HepG2 (cell line): Measurements from ENCODE around the gene CHIC2. TPM values are rescaled to one million over a fixed set of nuclear protein-coding genes. Genes with fewer than 3 reads are reported as not detected.

ENCODE experiments used
- ATAC-seq: fragments of 200-7000 bp; cut with Tn5 transposase; 3 replicates; pipeline ENCODE4 v1.9.1; 2020; ENCODE audit warnings: mild to moderate bottlenecking, moderate library complexity
- BruUV-seq: library from RNA; stranded (reverse); fragments of 400-500 nt; replicated peaks from 2 replicates; lab custom pipeline; 2021; lab: Mats Ljungman, UMichigan
- CTCF ChIA-PET: fragments of 300-600 bp; formaldehyde crosslinking; extraction: SDS; loops from one replicate; lab custom pipeline; 2021; ENCODE audit warnings: low total read pairs, inconsistent platforms, low intra/inter-chr PET ratio; lab: Yijun Ruan, JAX
- POLR2A ChIA-PET: fragments of 350-600 bp; sonication (Branson Sonifier 250); formaldehyde crosslinking; loops from one replicate; lab custom pipeline; 2020; ENCODE audit warnings: antibody characterized with exemption, inconsistent platforms; lab: Yijun Ruan, JAX
- DNase-seq: peaks from one replicate; pipeline ENCODE4 v3.0.0-alpha.2; 2015; ENCODE audit warnings: low spot score
- FAIRE-seq: peaks from 3 replicates; lab custom pipeline; 2011; peaks lifted over from hg19 to GRCh38; lab: Jason Lieb, UNC
- H2AFZ ChIP-seq: one replicate; pipeline ENCODE4 v1.6.1; 2011; ENCODE audit warnings: low read length, inconsistent platforms
- H3K27ac ChIP-seq: fragments of 300-600 bp; 3 replicates; pipeline ENCODE4 v1.8.0; 2011; ENCODE audit warnings: mixed run types, mild to moderate bottlenecking, mixed read lengths, low read length, inconsistent platforms; ENCODE audit not compliant: insufficient read depth; ENCODE audit errors: extremely low read length
- H3K27me3 ChIP-seq, 2 experiments: fragments of 200-600 bp in 1 of 2; 2 replicates in 1 of 2; 3 replicates in 1 of 2; pipeline versions ENCODE4 v1.6.0 to v1.8.0; 2011; ENCODE audit warnings: low read length in 2 of 2, mild to moderate bottlenecking in 2 of 2, moderate library complexity in 2 of 2, inconsistent platforms in 1 of 2; ENCODE audit not compliant: insufficient read depth in 2 of 2, control insufficient read depth in 1 of 2
- H3K36me3 ChIP-seq, 2 experiments: fragments of 200-600 bp in 1 of 2; replicated peaks in 1 of 2; 2 replicates in 1 of 2; 3 replicates in 1 of 2; pipeline versions ENCODE4 v1.5.1 to v1.8.0; 2011; ENCODE audit warnings: low read length in 2 of 2, inconsistent platforms in 1 of 2; ENCODE audit not compliant: insufficient read depth in 2 of 2, control insufficient read depth in 1 of 2
- H3K4me1 ChIP-seq: 2 replicates; pipeline ENCODE4 v1.5.1; 2012; ENCODE audit warnings: low read length, inconsistent platforms; ENCODE audit not compliant: insufficient read depth
- H3K4me2 ChIP-seq: 2 replicates; pipeline ENCODE4 v1.6.0; 2011; ENCODE audit warnings: low read depth, low read length, inconsistent platforms
- H3K4me3 ChIP-seq, 3 experiments: fragments of 200-600 bp in 1 of 3; sonication (generic), shearing (Covaris generic) in 1 of 3; replicated peaks in 1 of 3; 2 replicates each; pipeline ENCODE4 v1.5.1; 2011 to 2016; ENCODE audit warnings: low read length in 3 of 3, inconsistent platforms in 2 of 3, low read depth in 2 of 3, mild to moderate bottlenecking in 2 of 3, control low read depth in 1 of 3, mixed read lengths in 1 of 3; ENCODE audit not compliant: insufficient read depth in 1 of 3
- H3K79me2 ChIP-seq: one replicate; pipeline ENCODE4 v1.6.1; 2011; ENCODE audit warnings: low read length, inconsistent platforms; ENCODE audit not compliant: insufficient read depth
- H3K9ac ChIP-seq: 2 replicates; pipeline ENCODE4 v1.6.0; 2011; ENCODE audit warnings: mild to moderate bottlenecking, low read depth, low read length, inconsistent platforms; ENCODE audit not compliant: insufficient read depth
- H3K9me3 ChIP-seq: 2 replicates; pipeline ENCODE4 v1.5.1; 2012; ENCODE audit warnings: mild to moderate bottlenecking, low read length
- H4K20me1 ChIP-seq: 2 replicates; pipeline ENCODE4 v1.6.0; 2011; ENCODE audit warnings: inconsistent platforms, mild to moderate bottlenecking, low read length, moderate library complexity; ENCODE audit not compliant: insufficient read depth
- BRD4 ChIP-seq: sonication (generic); formaldehyde crosslinking; IDR thresholded peaks from 2 replicates; pipeline ENCODE4 v1.4.0; 2020; ENCODE audit warnings: missing genetic modification reagents
- CHCHD3 ChIP-seq: sonication (generic); formaldehyde crosslinking; IDR thresholded peaks from 2 replicates; pipeline ENCODE4 v1.8.0; 2022; ENCODE audit warnings: mild to moderate bottlenecking, missing genetic modification reagents, moderate library complexity
- FOXO1 ChIP-seq: sonication (generic); formaldehyde crosslinking; IDR thresholded peaks from 2 replicates; pipeline ENCODE4 v1.4.0; 2020; ENCODE audit warnings: missing genetic modification reagents
- HNF4A ChIP-seq: sonication (generic); formaldehyde crosslinking; IDR thresholded peaks from 2 replicates; pipeline ENCODE4 v1.4.0; 2020; ENCODE audit warnings: missing genetic modification reagents
- NFATC3 ChIP-seq: sonication (generic); formaldehyde crosslinking; IDR thresholded peaks from 2 replicates; pipeline ENCODE4 v1.5.1; 2020; ENCODE audit warnings: mild to moderate bottlenecking, missing genetic modification reagents
- RARA ChIP-seq: IDR thresholded peaks from 2 replicates; pipeline ENCODE4 v1.6.1; 2016; ENCODE audit warnings: missing genetic modification reagents, missing compliant biosample characterization
- SOX13 ChIP-seq, 3 experiments: fragments of 450-650 bp in 1 of 3; sonication (generic) in 1 of 3; formaldehyde crosslinking in 1 of 3; IDR thresholded peaks in 2 of 3; conservative IDR thresholded peaks in 1 of 3; 2 replicates each; pipeline versions ENCODE4 v1.5.0 to v1.6.1; 2016 to 2020; ENCODE audit warnings: antibody characterized with exemption in 1 of 3, mild to moderate bottlenecking in 1 of 3, missing compliant biosample characterization in 1 of 3, missing genetic modification reagents in 1 of 3, moderate library complexity in 1 of 3
- SOX6 ChIP-seq, 2 experiments: fragments of 450-650 bp in 1 of 2; sonication (generic) in 1 of 2; formaldehyde crosslinking in 1 of 2; IDR thresholded peaks; 2 replicates each; pipeline versions ENCODE4 v1.4.0 to v1.6.1; 2017 to 2020; ENCODE audit warnings: antibody characterized with exemption in 1 of 2, mild to moderate bottlenecking in 1 of 2, missing genetic modification reagents in 1 of 2
- ZBTB34 ChIP-seq: sonication (generic); formaldehyde crosslinking; IDR thresholded peaks from 2 replicates; pipeline ENCODE4 v1.8.0; 2022; ENCODE audit warnings: mild to moderate bottlenecking, missing genetic modification reagents
- ZFX ChIP-seq: sonication (generic); formaldehyde crosslinking; IDR thresholded peaks from 2 replicates; pipeline ENCODE4 v1.4.0; 2020; ENCODE audit warnings: mild to moderate bottlenecking, low read depth, missing genetic modification reagents, moderate library complexity
- ZNF44 ChIP-seq: sonication (generic); formaldehyde crosslinking; IDR thresholded peaks from 2 replicates; pipeline ENCODE4 v1.5.1; 2020; ENCODE audit warnings: mild to moderate bottlenecking, missing genetic modification reagents
- ZNF564 ChIP-seq: sonication (generic); formaldehyde crosslinking; IDR thresholded peaks from 2 replicates; pipeline ENCODE4 v1.8.1; 2023; ENCODE audit warnings: mild to moderate bottlenecking, missing genetic modification reagents
- WGBS: methylation state at CpG from one replicate; pipeline ENCODE4 v1.1.6; 2017; ENCODE audit warnings: low lambda C conversion rate; 5-methylcytosine and 5-hydroxymethylcytosine counted together
- in situ Hi-C: cut with HindIII; loops from 2 replicates; pipeline ENCODE4 v1.10.0; 2017; ENCODE audit warnings: low pct_unique_long_range_greater_than_20kb; ENCODE audit not compliant: extremely low pct_ligation_motif_present
- intact Hi-C: fragments of 100-400 bp; cut with micrococcal nuclease; formaldehyde crosslinking; loops from one replicate; pipeline ENCODE4 v1.10.0; 2022; ENCODE audit not compliant: unreplicated experiment
- polyA plus RNA-seq, 8 experiments: library from polyadenylated mRNA; depleted of rRNA in 3 of 8; stranded (reverse) in 7 of 8; unstranded in 1 of 8; fragments of >200 nt; fragmentation: Illumina TruSeq in 4 of 8; extraction: Trizol in 4 of 8; gene quantifications; 2 replicates each; pipeline versions ENCODE4 v1.2.1 to v1.2.3, GENCODE V29; 2011 to 2016; ENCODE audit warnings: low read depth in 4 of 8, missing spikeins in 1 of 8, mixed read lengths in 1 of 8; ENCODE audit not compliant: insufficient read depth in 1 of 8
- total RNA-seq, 5 experiments: library from RNA; depleted of rRNA; stranded (reverse); fragments of >200 nt; fragmentation: Illumina TruSeq; extraction: Trizol; gene quantifications; 2 replicates each; pipeline ENCODE4 v1.2.3, GENCODE V29; 2016; ENCODE audit warnings: low read depth in 1 of 5
- TF ChIP-seq, protein P1 (sequence below), 2 experiments: fragments of 450-650 bp in 1 of 2; sonication (generic) in 1 of 2; formaldehyde crosslinking in 1 of 2; IDR thresholded peaks; 2 replicates each; pipeline versions ENCODE4 v1.6.1 to v1.8.0; 2016 to 2022; ENCODE audit warnings: antibody characterized with exemption in 1 of 2, mild to moderate bottlenecking in 1 of 2, missing genetic modification reagents in 1 of 2

The CHIC2 gene
- total and polyA plus RNA-seq, 2 of the 13 experiments (the other 11 are each of a cell fraction or from before 2014, with no cell fraction given) = 10.0 to 17.2 TPM

DNA sequence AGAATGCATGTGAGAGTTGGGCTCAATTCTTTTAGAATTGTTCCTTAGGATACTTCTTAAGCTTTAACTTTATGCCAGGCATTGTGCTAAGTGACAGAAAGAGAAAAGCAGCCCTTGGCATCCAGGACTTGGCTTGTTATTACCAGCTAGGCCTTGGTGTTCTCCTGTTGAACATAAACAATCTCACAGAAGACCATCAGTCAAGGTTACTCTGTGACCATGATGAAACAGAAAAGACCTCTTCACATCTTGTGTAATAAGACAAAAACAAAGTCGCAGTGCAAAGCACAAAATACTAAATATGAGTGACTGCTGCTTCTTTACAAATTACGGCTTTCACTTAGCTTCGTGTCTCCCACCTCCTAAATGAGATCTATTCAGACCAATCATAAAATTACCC, 71.6 kb downstream of the CHIC2 start (continued):
- TF ChIP-seq HNF4A (peak; percentile 45), RARA (peak; percentile 55; the same call in 1 of the 2 replicates), ZNF44 (CRISPR knock-in tag) (no peak), BRD4 (CRISPR knock-in tag) (no peak), SOX6 (IDR thresholded peaks at IDR 0.05) (no peak), SOX6 (CRISPR knock-in tag; IDR thresholded peaks at IDR 0.05) (peak; percentile 26; the same call in 1 of the 2 replicates), SOX13 (IDR thresholded peaks at IDR 0.05) (no peak), SOX13 (CRISPR knock-in tag; conservative IDR thresholded peaks at IDR 0.05 in 1 of 2, IDR thresholded peaks at IDR 0.05 in 1 of 2) (0 out of 4 replicates have a peak, but pooled peaks of 1 of the 2 experiments have one; percentile 17), CHCHD3 (CRISPR knock-in tag) (no peak), ZFX (CRISPR knock-in tag) (0 out of 2 replicates have a peak, but pooled peaks have one; percentile 19), ZNF564 (CRISPR knock-in tag) (no peak), FOXO1 (peak; percentile 59; the same call in 1 of the 2 replicates)

DNA sequence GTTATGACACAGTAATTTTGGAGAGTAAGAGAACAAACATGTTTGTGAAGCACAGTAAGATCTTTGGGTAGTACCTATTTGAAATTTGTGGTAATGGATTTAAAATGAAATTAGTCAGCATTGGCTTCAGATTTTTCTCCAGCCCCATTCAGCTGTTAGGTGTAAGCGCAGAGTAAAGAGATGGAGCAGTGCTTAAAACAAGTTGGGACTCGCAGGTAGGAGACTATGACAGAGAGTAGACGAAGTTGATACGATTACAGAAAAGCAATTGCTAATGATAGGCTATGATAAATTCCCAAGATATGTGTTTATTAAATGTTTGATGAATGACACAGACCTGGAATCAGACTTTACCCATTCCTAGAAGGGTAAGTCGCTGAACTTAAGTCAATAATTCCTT, 72.6 kb downstream of the CHIC2 start:
- no peaks in the 10 kb centered on the region for H3K36me3 ChIP-seq
- ChIA-PET CTCF (no interaction called here), POLR2A (no interaction called here)
- H3K9ac ChIP-seq = no peak overlapping the region
- in situ Hi-C loops (no loop called here), intact Hi-C loops (no loop called here)
- ATAC-seq (no peak), FAIRE-seq (no peak), DNase-seq (no peak)
- 97% methylated on average over 5 of the region's 5 CpGs for WGBS
- BruUV-seq = no TSS peak
- peaks cover 15% of the 10 kb centered on the region for H3K4me1 ChIP-seq
- H4K20me1 ChIP-seq = no peaks in the 10 kb centered on the region
- no peaks in the 10 kb centered on the region for H3K27me3 ChIP-seq
- no peaks in the 10 kb centered on the region for H3K79me2 ChIP-seq
- H3K4me2 ChIP-seq = no peak overlapping the region
- no peaks in the 10 kb centered on the region for H3K9me3 ChIP-seq
- H3K4me3 ChIP-seq = no peak overlapping the region
- no peak overlapping the region for H3K27ac ChIP-seq
- H2AFZ ChIP-seq = no peak overlapping the region
- TF ChIP-seq ZBTB34 (CRISPR knock-in tag) (no peak), NFATC3 (no peak)
- TF ChIP-seq, protein P1, sequence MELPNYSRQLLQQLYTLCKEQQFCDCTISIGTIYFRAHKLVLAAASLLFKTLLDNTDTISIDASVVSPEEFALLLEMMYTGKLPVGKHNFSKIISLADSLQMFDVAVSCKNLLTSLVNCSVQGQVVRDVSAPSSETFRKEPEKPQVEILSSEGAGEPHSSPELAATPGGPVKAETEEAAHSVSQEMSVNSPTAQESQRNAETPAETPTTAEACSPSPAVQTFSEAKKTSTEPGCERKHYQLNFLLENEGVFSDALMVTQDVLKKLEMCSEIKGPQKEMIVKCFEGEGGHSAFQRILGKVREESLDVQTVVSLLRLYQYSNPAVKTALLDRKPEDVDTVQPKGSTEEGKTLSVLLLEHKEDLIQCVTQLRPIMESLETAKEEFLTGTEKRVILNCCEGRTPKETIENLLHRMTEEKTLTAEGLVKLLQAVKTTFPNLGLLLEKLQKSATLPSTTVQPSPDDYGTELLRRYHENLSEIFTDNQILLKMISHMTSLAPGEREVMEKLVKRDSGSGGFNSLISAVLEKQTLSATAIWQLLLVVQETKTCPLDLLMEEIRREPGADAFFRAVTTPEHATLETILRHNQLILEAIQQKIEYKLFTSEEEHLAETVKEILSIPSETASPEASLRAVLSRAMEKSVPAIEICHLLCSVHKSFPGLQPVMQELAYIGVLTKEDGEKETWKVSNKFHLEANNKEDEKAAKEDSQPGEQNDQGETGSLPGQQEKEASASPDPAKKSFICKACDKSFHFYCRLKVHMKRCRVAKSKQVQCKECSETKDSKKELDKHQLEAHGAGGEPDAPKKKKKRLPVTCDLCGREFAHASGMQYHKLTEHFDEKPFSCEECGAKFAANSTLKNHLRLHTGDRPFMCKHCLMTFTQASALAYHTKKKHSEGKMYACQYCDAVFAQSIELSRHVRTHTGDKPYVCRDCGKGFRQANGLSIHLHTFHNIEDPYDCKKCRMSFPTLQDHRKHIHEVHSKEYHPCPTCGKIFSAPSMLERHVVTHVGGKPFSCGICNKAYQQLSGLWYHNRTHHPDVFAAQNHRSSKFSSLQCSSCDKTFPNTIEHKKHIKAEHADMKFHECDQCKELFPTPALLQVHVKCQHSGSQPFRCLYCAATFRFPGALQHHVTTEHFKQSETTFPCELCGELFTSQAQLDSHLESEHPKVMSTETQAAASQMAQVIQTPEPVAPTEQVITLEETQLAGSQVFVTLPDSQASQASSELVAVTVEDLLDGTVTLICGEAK (IDR thresholded peaks at IDR 0.05) = no peak
- TF ChIP-seq, protein P1 (CRISPR knock-in tag; IDR thresholded peaks at IDR 0.05) = no peak
